Neural cell (in vitro differentiated cells): Measurements from ENCODE around the gene UQCRQ. TPM values are rescaled to one million over a fixed set of nuclear protein-coding genes. Genes with fewer than 3 reads are reported as not detected.
"Not testable (repeated sequence)": the region's sequence is repeated elsewhere in the genome, so short reads cannot be mapped to it uniquely, and the experiment has no call there.

Source experiments
- H2AFZ ChIP-seq: fragments of 200-600, 300-800 bp; sonication (generic), shearing (Covaris generic); 2 replicates; pipeline ENCODE4 v1.6.0; 2014; ENCODE audit warnings: low read depth, mild to moderate bottlenecking, antibody characterized with exemption, low read length, moderate library complexity
- H3F3A ChIP-seq: fragments of 200-600 bp; shearing (Covaris generic); 2 replicates; pipeline ENCODE4 v1.6.1; 2016; ENCODE audit warnings: mild to moderate bottlenecking, moderate library complexity, mixed read lengths, antibody characterized with exemption, low read length; ENCODE audit not compliant: insufficient read depth, poor library complexity, severe bottlenecking
- H3K27ac ChIP-seq: fragments of 200-600, 300-800 bp; sonication (generic), shearing (Covaris generic); 2 replicates; pipeline ENCODE4 v1.5.1; 2014; ENCODE audit warnings: mild to moderate bottlenecking, low read length, moderate library complexity
- H3K27me3 ChIP-seq: fragments of 300-800, 200-600 bp; sonication (generic), shearing (Covaris generic); 2 replicates; pipeline ENCODE4 v1.6.0; 2014; ENCODE audit warnings: mild to moderate bottlenecking, low read depth, low read length, moderate library complexity; ENCODE audit not compliant: insufficient read depth
- H3K36me3 ChIP-seq: fragments of 300-800, 200-600 bp; sonication (generic), shearing (Covaris generic); 2 replicates; pipeline ENCODE4 v1.5.1; 2014; ENCODE audit warnings: mild to moderate bottlenecking, antibody characterized with exemption, low read length, moderate library complexity; ENCODE audit not compliant: insufficient read depth
- H3K4me2 ChIP-seq: fragments of 300-800, 200-600 bp; sonication (generic), shearing (Covaris generic); 2 replicates; pipeline ENCODE4 v1.6.0; 2014; ENCODE audit warnings: mild to moderate bottlenecking, low read length
- H3K4me3 ChIP-seq: fragments of 300-800, 200-600 bp; sonication (generic), shearing (Covaris generic); 2 replicates; pipeline ENCODE4 v1.5.1; 2014; ENCODE audit warnings: mild to moderate bottlenecking, low read length, moderate library complexity
- H3K79me2 ChIP-seq: fragments of 200-600 bp; shearing (Covaris generic); replicated peaks from 2 replicates; pipeline ENCODE4 v1.6.0; 2014; ENCODE audit warnings: mild to moderate bottlenecking, low read length, moderate library complexity; ENCODE audit not compliant: insufficient read depth
- H3K9ac ChIP-seq: fragments of 300-800, 200-600 bp; sonication (generic), shearing (Covaris generic); 2 replicates; pipeline ENCODE4 v1.6.1; 2016; ENCODE audit warnings: mild to moderate bottlenecking, low read length, mixed read lengths
- H3K9me2 ChIP-seq: fragments of 200-600 bp; shearing (Covaris generic); 2 replicates; pipeline ENCODE4 v1.6.1; 2016; ENCODE audit warnings: mild to moderate bottlenecking, low read length, mixed read lengths; ENCODE audit not compliant: insufficient read depth
- H3K9me3 ChIP-seq: fragments of 200-600, 300-800 bp; sonication (generic), shearing (Covaris generic); 2 replicates; pipeline ENCODE4 v1.6.1; 2016; ENCODE audit warnings: mild to moderate bottlenecking, mixed run types, low read length, moderate library complexity, mixed read lengths
- H4K20me1 ChIP-seq: fragments of 200-600 bp; shearing (Covaris generic); 2 replicates; pipeline ENCODE4 v1.6.1; 2016; ENCODE audit warnings: mild to moderate bottlenecking, mixed run types; ENCODE audit not compliant: insufficient read depth
- EP300 ChIP-seq: fragments of 450-650 bp; conservative IDR thresholded peaks from 2 replicates; pipeline ENCODE4 v1.6.1; 2014; ENCODE audit warnings: antibody characterized with exemption, mild to moderate bottlenecking, moderate library complexity; ENCODE audit not compliant: poor library complexity, severe bottlenecking
- EZH2 ChIP-seq: fragments of 200-600, 300-800 bp; shearing (Covaris generic), sonication (generic); IDR thresholded peaks from 2 replicates; pipeline ENCODE4 v1.6.1; 2014; ENCODE audit warnings: antibody characterized with exemption, low read length, borderline replicate concordance, mild to moderate bottlenecking; ENCODE audit not compliant: insufficient read depth, poor library complexity, severe bottlenecking
- POLR2AphosphoS5 ChIP-seq: IDR thresholded peaks from 2 replicates; pipeline ENCODE4 v1.6.1; 2012
- RAD21 ChIP-seq: fragments of 450-650 bp; conservative IDR thresholded peaks from 2 replicates; pipeline ENCODE4 v1.6.1; 2014; ENCODE audit warnings: antibody characterized with exemption, mild to moderate bottlenecking, moderate library complexity
- SMC3 ChIP-seq: fragments of 450-650 bp; conservative IDR thresholded peaks from 2 replicates; pipeline ENCODE4 v1.6.1; 2014; ENCODE audit warnings: antibody characterized with exemption, mild to moderate bottlenecking, moderate library complexity; ENCODE audit not compliant: poor library complexity
- TAF1 ChIP-seq: IDR thresholded peaks from 2 replicates; pipeline ENCODE4 v1.6.1; 2012; ENCODE audit warnings: low read depth
- polyA plus RNA-seq: library from polyadenylated mRNA; depleted of rRNA; stranded (reverse); fragments of >200 nt; gene quantifications from 2 replicates; pipeline ENCODE4 v1.2.3, GENCODE V29; 2014
- TF ChIP-seq, protein P1 (sequence below): IDR thresholded peaks from 2 replicates; pipeline ENCODE4 v1.6.1; 2012; ENCODE audit warnings: borderline replicate concordance
- TF ChIP-seq, protein P2 (sequence below): fragments of 450-650 bp; IDR thresholded peaks from 2 replicates; pipeline ENCODE4 v1.5.1; 2014; ENCODE audit warnings: antibody characterized with exemption, mild to moderate bottlenecking, moderate library complexity; ENCODE audit not compliant: poor library complexity, severe bottlenecking

The UQCRQ gene
- polyA plus RNA-seq, 1 donor from 2014 or later, result 444 TPM

DNA sequence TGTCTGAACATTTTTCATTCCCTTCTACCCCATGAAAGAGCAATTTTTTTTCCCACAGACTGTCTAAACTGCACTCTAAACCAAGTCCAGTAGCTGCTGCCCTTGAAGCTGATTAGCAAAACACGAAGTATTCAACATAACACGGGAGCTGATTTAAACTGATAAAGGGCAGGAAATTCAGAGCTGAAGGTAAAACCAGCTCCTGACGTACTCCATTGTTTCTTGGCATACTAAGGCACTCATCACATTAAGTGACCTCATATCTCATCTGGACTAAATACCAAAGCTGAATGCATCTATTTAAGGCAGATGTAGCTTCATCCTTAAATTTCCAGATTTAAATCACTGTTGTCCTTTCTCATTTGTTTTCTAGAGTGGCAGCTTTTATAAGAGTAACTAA, 12.1 kb upstream of the UQCRQ start:
- Histone ChIP-seq H2AFZ (no peak overlapping the region), H3K4me2 (no peak overlapping the region), H3K79me2 (no peaks in the 10 kb centered on the region), H3K27me3 (no peaks in the 10 kb centered on the region), H3K27ac (no peak overlapping the region), H3F3A (no peaks in the 10 kb centered on the region), H3K36me3 (no peaks in the 10 kb centered on the region), H3K9me3 (no peaks in the 10 kb centered on the region), H3K9me2 (no peaks in the 10 kb centered on the region), H3K9ac (no peak overlapping the region), H4K20me1 (no peaks in the 10 kb centered on the region), H3K4me3 (no peak overlapping the region)
- TF ChIP-seq POLR2AphosphoS5 (no peak), RAD21 (no peak)
- TF ChIP-seq, protein P1, sequence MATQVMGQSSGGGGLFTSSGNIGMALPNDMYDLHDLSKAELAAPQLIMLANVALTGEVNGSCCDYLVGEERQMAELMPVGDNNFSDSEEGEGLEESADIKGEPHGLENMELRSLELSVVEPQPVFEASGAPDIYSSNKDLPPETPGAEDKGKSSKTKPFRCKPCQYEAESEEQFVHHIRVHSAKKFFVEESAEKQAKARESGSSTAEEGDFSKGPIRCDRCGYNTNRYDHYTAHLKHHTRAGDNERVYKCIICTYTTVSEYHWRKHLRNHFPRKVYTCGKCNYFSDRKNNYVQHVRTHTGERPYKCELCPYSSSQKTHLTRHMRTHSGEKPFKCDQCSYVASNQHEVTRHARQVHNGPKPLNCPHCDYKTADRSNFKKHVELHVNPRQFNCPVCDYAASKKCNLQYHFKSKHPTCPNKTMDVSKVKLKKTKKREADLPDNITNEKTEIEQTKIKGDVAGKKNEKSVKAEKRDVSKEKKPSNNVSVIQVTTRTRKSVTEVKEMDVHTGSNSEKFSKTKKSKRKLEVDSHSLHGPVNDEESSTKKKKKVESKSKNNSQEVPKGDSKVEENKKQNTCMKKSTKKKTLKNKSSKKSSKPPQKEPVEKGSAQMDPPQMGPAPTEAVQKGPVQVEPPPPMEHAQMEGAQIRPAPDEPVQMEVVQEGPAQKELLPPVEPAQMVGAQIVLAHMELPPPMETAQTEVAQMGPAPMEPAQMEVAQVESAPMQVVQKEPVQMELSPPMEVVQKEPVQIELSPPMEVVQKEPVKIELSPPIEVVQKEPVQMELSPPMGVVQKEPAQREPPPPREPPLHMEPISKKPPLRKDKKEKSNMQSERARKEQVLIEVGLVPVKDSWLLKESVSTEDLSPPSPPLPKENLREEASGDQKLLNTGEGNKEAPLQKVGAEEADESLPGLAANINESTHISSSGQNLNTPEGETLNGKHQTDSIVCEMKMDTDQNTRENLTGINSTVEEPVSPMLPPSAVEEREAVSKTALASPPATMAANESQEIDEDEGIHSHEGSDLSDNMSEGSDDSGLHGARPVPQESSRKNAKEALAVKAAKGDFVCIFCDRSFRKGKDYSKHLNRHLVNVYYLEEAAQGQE, result no peak

GRCh38 chr5:132854992-132855391, 11.4 kb upstream of the UQCRQ start:
- not testable (repeated sequence) for H3K4me2 ChIP-seq, H4K20me1 ChIP-seq, H3F3A ChIP-seq, H2AFZ ChIP-seq, H3K9me2 ChIP-seq, H3K27ac ChIP-seq, H3K36me3 ChIP-seq, H3K79me2 ChIP-seq, H3K4me3 ChIP-seq, H3K9me3 ChIP-seq, H3K27me3 ChIP-seq, H3K9ac ChIP-seq

GRCh38 chr5:132856011-132856410, 10.4 kb upstream of the UQCRQ start:
- Histone ChIP-seq H4K20me1 (no peaks in the 10 kb centered on the region), H3K4me3 (no peak overlapping the region), H3K36me3 (no peaks in the 10 kb centered on the region), H3F3A (no peaks in the 10 kb centered on the region), H3K27ac (no peak overlapping the region), H2AFZ (no peak overlapping the region), H3K9me3 (no peaks in the 10 kb centered on the region), H3K4me2 (no peak overlapping the region), H3K9ac (no peak overlapping the region), H3K79me2 (no peaks in the 10 kb centered on the region), H3K9me2 (no peaks in the 10 kb centered on the region), H3K27me3 (no peaks in the 10 kb centered on the region)
- TF ChIP-seq RAD21 (no peak), EZH2 (no peak), TAF1 (no peak), EP300 (no peak), POLR2AphosphoS5 (no peak), SMC3 (no peak)
- TF ChIP-seq, protein P2, sequence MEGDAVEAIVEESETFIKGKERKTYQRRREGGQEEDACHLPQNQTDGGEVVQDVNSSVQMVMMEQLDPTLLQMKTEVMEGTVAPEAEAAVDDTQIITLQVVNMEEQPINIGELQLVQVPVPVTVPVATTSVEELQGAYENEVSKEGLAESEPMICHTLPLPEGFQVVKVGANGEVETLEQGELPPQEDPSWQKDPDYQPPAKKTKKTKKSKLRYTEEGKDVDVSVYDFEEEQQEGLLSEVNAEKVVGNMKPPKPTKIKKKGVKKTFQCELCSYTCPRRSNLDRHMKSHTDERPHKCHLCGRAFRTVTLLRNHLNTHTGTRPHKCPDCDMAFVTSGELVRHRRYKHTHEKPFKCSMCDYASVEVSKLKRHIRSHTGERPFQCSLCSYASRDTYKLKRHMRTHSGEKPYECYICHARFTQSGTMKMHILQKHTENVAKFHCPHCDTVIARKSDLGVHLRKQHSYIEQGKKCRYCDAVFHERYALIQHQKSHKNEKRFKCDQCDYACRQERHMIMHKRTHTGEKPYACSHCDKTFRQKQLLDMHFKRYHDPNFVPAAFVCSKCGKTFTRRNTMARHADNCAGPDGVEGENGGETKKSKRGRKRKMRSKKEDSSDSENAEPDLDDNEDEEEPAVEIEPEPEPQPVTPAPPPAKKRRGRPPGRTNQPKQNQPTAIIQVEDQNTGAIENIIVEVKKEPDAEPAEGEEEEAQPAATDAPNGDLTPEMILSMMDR, result no peak
- TF ChIP-seq, protein P1, result no peak
